Measurements from ENCODE around the gene VPS9D1. TPM values are rescaled to one million over a fixed set of nuclear protein-coding genes. Genes with fewer than 3 reads are reported as not detected.
"Not testable (repeated sequence)": the region's sequence is repeated elsewhere in the genome, so short reads cannot be mapped to it uniquely, and the experiment has no call there.

The VPS9D1 gene
- total and polyA plus RNA-seq, 4 donors = 6.1 to 26.1 (median 18.2) TPM

- no peak for ATAC-seq (ENCODE audit: insufficient read depth, low FRiP score)
- H3K27ac ChIP-seq (ENCODE audit: low read depth in 1 of 2, low read length in 1 of 2) = no peak overlapping the region
- WGBS, 2 donors = 83 to 84% methylated on average over 9 of the region's 9 CpGs
Observed at GRCh38 chr16:89667633-89668032, 53.1 kb downstream of the VPS9D1 start.

GRCh38 chr16:89667000-89667399 is 53.7 kb downstream of the VPS9D1 start:
- DNase-seq = not testable (repeated sequence)

More at GRCh38 chr16:89667633-89668032, 53.1 kb downstream of the VPS9D1 start:
- no peak overlapping the region for H3K9ac ChIP-seq (ENCODE audit: insufficient read depth in 1 of 2, low read length in 2 of 2)
- H3K4me3 ChIP-seq = no peak overlapping the region
- no peak for TF ChIP-seq CTCF (IDR thresholded peaks at IDR 0.05; ENCODE audit: control extremely low read depth, extremely low read depth)
- H3K36me3 ChIP-seq (ENCODE audit: control insufficient read depth in 4 of 4, insufficient read depth in 4 of 4, low read length in 4 of 4) = peaks cover 0 to 6% (median 0%) of the 10 kb centered on the region in 4 donors
- H3K27me3 ChIP-seq (ENCODE audit: control insufficient read depth in 3 of 3, insufficient read depth in 3 of 3, low read length in 2 of 3) = no peaks in the 10 kb centered on the region
- peaks cover 0 to 4% (median 0%) of the 10 kb centered on the region in 5 donors for H3K4me1 ChIP-seq (ENCODE audit: control insufficient read depth in 5 of 5, insufficient read depth in 5 of 5, low read length in 5 of 5)
- H3K9me3 ChIP-seq (ENCODE audit: control insufficient read depth in 4 of 4, insufficient read depth in 3 of 4, low read length in 3 of 4) = no peaks in the 10 kb centered on the region
- no peak for DNase-seq

GRCh38 chr16:89664238-89664637 is 56.5 kb downstream of the VPS9D1 start:
- H3K9ac ChIP-seq (ENCODE audit: insufficient read depth in 1 of 2, low read length in 2 of 2); ATAC-seq (ENCODE audit: insufficient read depth, low FRiP score); H3K4me1 ChIP-seq (ENCODE audit: control insufficient read depth in 5 of 5, insufficient read depth in 5 of 5, low read length in 5 of 5); H3K9me3 ChIP-seq (ENCODE audit: control insufficient read depth in 4 of 4, insufficient read depth in 3 of 4, low read length in 3 of 4); H3K27ac ChIP-seq (ENCODE audit: low read depth in 1 of 2, low read length in 1 of 2); H3K4me3 ChIP-seq; H3K27me3 ChIP-seq (ENCODE audit: control insufficient read depth in 3 of 3, insufficient read depth in 3 of 3, low read length in 2 of 3): not testable (repeated sequence)
- H3K36me3 ChIP-seq (ENCODE audit: control insufficient read depth in 4 of 4, insufficient read depth in 4 of 4, low read length in 4 of 4) = peaks cover 3 to 18% (median 5%) of the 10 kb centered on the region in 4 donors
- peak in 1 of 3 donors; percentile 6 for DNase-seq
- 87 to 88% methylated on average over 10 of the region's 11 CpGs for WGBS, 2 donors

More at GRCh38 chr16:89667000-89667399, 53.7 kb downstream of the VPS9D1 start:
- H3K36me3 ChIP-seq (ENCODE audit: control insufficient read depth in 4 of 4, insufficient read depth in 4 of 4, low read length in 4 of 4); H3K4me1 ChIP-seq (ENCODE audit: control insufficient read depth in 5 of 5, insufficient read depth in 5 of 5, low read length in 5 of 5); H3K27ac ChIP-seq (ENCODE audit: low read depth in 1 of 2, low read length in 1 of 2); H3K9ac ChIP-seq (ENCODE audit: insufficient read depth in 1 of 2, low read length in 2 of 2); H3K27me3 ChIP-seq (ENCODE audit: control insufficient read depth in 3 of 3, insufficient read depth in 3 of 3, low read length in 2 of 3); ATAC-seq (ENCODE audit: insufficient read depth, low FRiP score); H3K4me3 ChIP-seq; H3K9me3 ChIP-seq (ENCODE audit: control insufficient read depth in 4 of 4, insufficient read depth in 3 of 4, low read length in 3 of 4): not testable (repeated sequence)
- WGBS, 2 donors = 63 to 91% methylated on average over 6 of the region's 7 CpGs

GRCh38 chr16:89661215-89661614 is 59.5 kb downstream of the VPS9D1 start:
- Histone ChIP-seq H3K9me3 (ENCODE audit: control insufficient read depth in 4 of 4, insufficient read depth in 3 of 4, low read length in 3 of 4) (no peaks in the 10 kb centered on the region), H3K27me3 (ENCODE audit: control insufficient read depth in 3 of 3, insufficient read depth in 3 of 3, low read length in 2 of 3) (no peaks in the 10 kb centered on the region), H3K4me1 (ENCODE audit: control insufficient read depth in 5 of 5, insufficient read depth in 5 of 5, low read length in 5 of 5) (peaks cover 4 to 20% (median 8%) of the 10 kb centered on the region in 5 donors), H3K9ac (ENCODE audit: insufficient read depth in 1 of 2, low read length in 2 of 2) (no peak overlapping the region), H3K4me3 (no peak overlapping the region), H3K36me3 (ENCODE audit: control insufficient read depth in 4 of 4, insufficient read depth in 4 of 4, low read length in 4 of 4) (peaks cover 3 to 18% (median 5%) of the 10 kb centered on the region in 4 donors), H3K27ac (ENCODE audit: low read depth in 1 of 2, low read length in 1 of 2) (no peak overlapping the region)
- TF ChIP-seq CTCF (IDR thresholded peaks at IDR 0.05; ENCODE audit: control extremely low read depth, extremely low read depth) = no peak
- no peak for DNase-seq
- 92 to 93% methylated on average over 9 of the region's 9 CpGs for WGBS, 2 donors
- ATAC-seq (ENCODE audit: insufficient read depth, low FRiP score) = no peak
